ENCODE data around the gene LNPEP. TPM values are rescaled to one million over a fixed set of nuclear protein-coding genes. Genes with fewer than 3 reads are reported as not detected.

The LNPEP gene
- total and polyA plus RNA-seq, 10 of the 15 experiments (the other 5 are each of a cell fraction or from before 2014, with no cell fraction given) = 5.6 to 54.9 (median 25.0) TPM

DNA sequence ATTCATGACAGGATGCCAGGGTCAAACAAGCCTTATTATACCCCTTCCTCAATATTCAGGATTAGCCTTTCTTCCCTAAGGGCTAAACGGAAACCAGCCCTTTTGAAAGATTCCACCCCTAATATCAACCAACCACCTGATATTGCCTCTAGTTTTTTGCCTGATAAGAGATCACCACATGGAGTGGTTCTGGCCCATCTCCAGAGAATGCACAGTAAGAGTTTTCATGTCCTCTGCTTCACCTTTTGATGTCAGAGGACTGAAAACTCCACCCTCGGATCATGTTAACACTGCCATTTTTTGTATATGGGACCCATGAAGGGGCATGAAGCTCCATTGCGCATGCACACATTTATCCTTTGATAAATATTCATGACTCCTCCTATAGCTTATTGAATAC lies 5.8 kb upstream of the LNPEP start:
- peaks cover 46% of the 10 kb centered on the region for H3K79me2 ChIP-seq (ENCODE audit: control insufficient read depth, insufficient read depth, low read length)
- ChIA-PET CTCF (interaction anchor here (1.3 to 6.3 kb wide), 3 partner anchors 9 to 59 kb away, joined by 4 to 35 read pairs (median 4); partner anchors contain the start of gene ERAP2), SMC1A (ENCODE audit: uncharacterized antibody, unreplicated experiment) (interaction anchor here (1.3 to 5.1 kb wide), 7 partner anchors 6 to 60 kb away, joined by 3 to 78 read pairs (median 36); partner anchors contain the start of gene ERAP2), RAD21 (ENCODE audit: unreplicated experiment) (interaction anchor here (1.7 to 5.5 kb wide), 6 partner anchors 8 to 60 kb away, joined by 4 to 67 read pairs (median 26); partner anchors contain the start of gene ERAP2), POLR2A (interaction anchor here (0.5 to 4.3 kb wide), 5 partner anchors 8 to 49 kb away, joined by 3 to 27 read pairs (median 6); no protein-coding TSS in a partner anchor)
- ATAC-seq (no peak), FAIRE-seq (no peak), DNase-seq (ENCODE audit: low read depth, low spot score) (no peak)
- no peak overlapping the region for H3K27ac ChIP-seq (ENCODE audit: control insufficient read depth, insufficient read depth)
- 100% methylated on average over 3 of the region's 3 CpGs for WGBS (ENCODE audit: insufficient coverage, insufficient replicate concordance, low lambda C conversion rate, missing lambda C conversion rate)
- H3K9me3 ChIP-seq (replicated peaks; ENCODE audit: control insufficient read depth, insufficient read depth, low read length) = no peaks in the 10 kb centered on the region
- intact Hi-C loops (cut with micrococcal nuclease; ENCODE audit: unreplicated experiment) = no loop called here
- H3K4me2 ChIP-seq (ENCODE audit: control insufficient read depth, insufficient read depth) = no peak overlapping the region
- H2AFZ ChIP-seq (ENCODE audit: control insufficient read depth, low read depth, low read length) = no peak overlapping the region
- H3K9ac ChIP-seq (ENCODE audit: control insufficient read depth, insufficient read depth, low read length) = no peak overlapping the region
- H4K20me1 ChIP-seq (ENCODE audit: control insufficient read depth, insufficient read depth) = no peaks in the 10 kb centered on the region
- H3K4me3 ChIP-seq = no peak overlapping the region
- H3K4me1 ChIP-seq (ENCODE audit: control insufficient read depth, insufficient read depth, low read length) = peaks cover 19% of the 10 kb centered on the region
- H3K36me3 ChIP-seq (ENCODE audit: control insufficient read depth in 2 of 2, insufficient read depth in 2 of 2, low read length in 1 of 2) = no peaks in the 10 kb centered on the region; a peak in 1 of 4 replicates
- BruUV-seq (replicated peaks) = no TSS peak
- H3K27me3 ChIP-seq (replicated peaks in 1 of 2; ENCODE audit: control insufficient read depth in 2 of 2, insufficient read depth in 2 of 2, low read length in 1 of 2) = no peaks in the 10 kb centered on the region
- in situ Hi-C loops (cut with MboI) = no loop called here
- TF ChIP-seq, protein P1, sequence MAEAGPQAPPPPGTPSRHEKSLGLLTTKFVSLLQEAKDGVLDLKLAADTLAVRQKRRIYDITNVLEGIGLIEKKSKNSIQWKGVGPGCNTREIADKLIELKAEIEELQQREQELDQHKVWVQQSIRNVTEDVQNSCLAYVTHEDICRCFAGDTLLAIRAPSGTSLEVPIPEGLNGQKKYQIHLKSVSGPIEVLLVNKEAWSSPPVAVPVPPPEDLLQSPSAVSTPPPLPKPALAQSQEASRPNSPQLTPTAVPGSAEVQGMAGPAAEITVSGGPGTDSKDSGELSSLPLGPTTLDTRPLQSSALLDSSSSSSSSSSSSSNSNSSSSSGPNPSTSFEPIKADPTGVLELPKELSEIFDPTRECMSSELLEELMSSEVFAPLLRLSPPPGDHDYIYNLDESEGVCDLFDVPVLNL (IDR thresholded peaks at IDR 0.05; ENCODE audit: low read depth, low read length) = no peak
- TF ChIP-seq EZH2 (IDR thresholded peaks at IDR 0.05; ENCODE audit: borderline replicate concordance, control insufficient read depth, low read depth, low read length) (no peak), GATAD2B (conservative IDR thresholded peaks at IDR 0.05; ENCODE audit: low read depth) (no peak), IKZF1 (conservative IDR thresholded peaks at IDR 0.05) (no peak), NR2C2 (IDR thresholded peaks at IDR 0.05; ENCODE audit: borderline replicate concordance, control insufficient read depth, insufficient read length, low read depth) (no peak), GABPA (IDR thresholded peaks at IDR 0.05; ENCODE audit: low read depth) (no peak), MEF2A (IDR thresholded peaks at IDR 0.05; ENCODE audit: insufficient read depth, low read depth, low read length) (no peak), TARDBP (IDR thresholded peaks at IDR 0.05; ENCODE audit: borderline replicate concordance) (no peak), BACH1 (IDR thresholded peaks at IDR 0.05; ENCODE audit: borderline replicate concordance) (no peak), SMAD1 (IDR thresholded peaks at IDR 0.05; ENCODE audit: low read depth, partially characterized antibody) (no peak), BRCA1 (IDR thresholded peaks at IDR 0.05; ENCODE audit: low read depth, low read length) (no peak)
- TF ChIP-seq, protein P2, sequence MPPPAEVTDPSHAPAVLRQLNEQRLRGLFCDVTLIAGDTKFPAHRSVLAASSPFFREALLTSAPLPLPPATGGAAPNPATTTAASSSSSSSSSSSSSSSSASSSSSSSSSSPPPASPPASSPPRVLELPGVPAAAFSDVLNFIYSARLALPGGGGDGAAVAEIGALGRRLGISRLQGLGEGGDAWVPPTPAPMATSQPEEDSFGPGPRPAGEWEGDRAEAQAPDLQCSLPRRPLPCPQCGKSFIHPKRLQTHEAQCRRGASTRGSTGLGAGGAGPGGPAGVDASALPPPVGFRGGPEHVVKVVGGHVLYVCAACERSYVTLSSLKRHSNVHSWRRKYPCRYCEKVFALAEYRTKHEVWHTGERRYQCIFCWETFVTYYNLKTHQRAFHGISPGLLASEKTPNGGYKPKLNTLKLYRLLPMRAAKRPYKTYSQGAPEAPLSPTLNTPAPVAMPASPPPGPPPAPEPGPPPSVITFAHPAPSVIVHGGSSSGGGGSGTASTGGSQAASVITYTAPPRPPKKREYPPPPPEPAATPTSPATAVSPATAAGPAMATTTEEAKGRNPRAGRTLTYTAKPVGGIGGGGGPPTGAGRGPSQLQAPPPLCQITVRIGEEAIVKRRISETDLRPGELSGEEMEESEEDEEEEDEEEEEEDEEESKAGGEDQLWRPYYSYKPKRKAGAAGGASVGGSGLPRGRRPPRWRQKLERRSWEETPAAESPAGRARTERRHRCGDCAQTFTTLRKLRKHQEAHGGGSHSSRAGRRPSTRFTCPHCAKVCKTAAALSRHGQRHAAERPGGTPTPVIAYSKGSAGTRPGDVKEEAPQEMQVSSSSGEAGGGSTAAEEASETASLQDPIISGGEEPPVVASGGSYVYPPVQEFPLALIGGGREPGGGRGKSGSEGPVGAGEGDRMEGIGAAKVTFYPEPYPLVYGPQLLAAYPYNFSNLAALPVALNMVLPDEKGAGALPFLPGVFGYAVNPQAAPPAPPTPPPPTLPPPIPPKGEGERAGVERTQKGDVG (CRISPR knock-in tag; IDR thresholded peaks at IDR 0.05) = no peak
- TF ChIP-seq, protein P3, sequence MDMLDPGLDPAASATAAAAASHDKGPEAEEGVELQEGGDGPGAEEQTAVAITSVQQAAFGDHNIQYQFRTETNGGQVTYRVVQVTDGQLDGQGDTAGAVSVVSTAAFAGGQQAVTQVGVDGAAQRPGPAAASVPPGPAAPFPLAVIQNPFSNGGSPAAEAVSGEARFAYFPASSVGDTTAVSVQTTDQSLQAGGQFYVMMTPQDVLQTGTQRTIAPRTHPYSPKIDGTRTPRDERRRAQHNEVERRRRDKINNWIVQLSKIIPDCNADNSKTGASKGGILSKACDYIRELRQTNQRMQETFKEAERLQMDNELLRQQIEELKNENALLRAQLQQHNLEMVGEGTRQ (IDR thresholded peaks at IDR 0.05; ENCODE audit: borderline replicate concordance, low read depth, low read length) = no peak

Data from GM12878 (cell line).